AML-193 (cell line): Measurements from ENCODE around the gene OTOP3.

Experiments
- DNase-seq, 2 experiments: peaks; one replicate each; lab custom pipeline; 2025; lab: John Stamatoyannopoulos, UW

Gene OTOP3

GRCh38 chr17:74986206-74986576, 50.5 kb downstream of the OTOP3 start:
- no peak for DNase-seq

GRCh38 chr17:74987418-74987908, 51.8 kb downstream of the OTOP3 start, which contains the start of gene CDR2L:
Gene CDR2L, plus strand, starts transcription at chr17:74987632. Its CDS starts 412 bp downstream, at chr17:74988044.
- peak; percentile 96 for DNase-seq

DNA sequence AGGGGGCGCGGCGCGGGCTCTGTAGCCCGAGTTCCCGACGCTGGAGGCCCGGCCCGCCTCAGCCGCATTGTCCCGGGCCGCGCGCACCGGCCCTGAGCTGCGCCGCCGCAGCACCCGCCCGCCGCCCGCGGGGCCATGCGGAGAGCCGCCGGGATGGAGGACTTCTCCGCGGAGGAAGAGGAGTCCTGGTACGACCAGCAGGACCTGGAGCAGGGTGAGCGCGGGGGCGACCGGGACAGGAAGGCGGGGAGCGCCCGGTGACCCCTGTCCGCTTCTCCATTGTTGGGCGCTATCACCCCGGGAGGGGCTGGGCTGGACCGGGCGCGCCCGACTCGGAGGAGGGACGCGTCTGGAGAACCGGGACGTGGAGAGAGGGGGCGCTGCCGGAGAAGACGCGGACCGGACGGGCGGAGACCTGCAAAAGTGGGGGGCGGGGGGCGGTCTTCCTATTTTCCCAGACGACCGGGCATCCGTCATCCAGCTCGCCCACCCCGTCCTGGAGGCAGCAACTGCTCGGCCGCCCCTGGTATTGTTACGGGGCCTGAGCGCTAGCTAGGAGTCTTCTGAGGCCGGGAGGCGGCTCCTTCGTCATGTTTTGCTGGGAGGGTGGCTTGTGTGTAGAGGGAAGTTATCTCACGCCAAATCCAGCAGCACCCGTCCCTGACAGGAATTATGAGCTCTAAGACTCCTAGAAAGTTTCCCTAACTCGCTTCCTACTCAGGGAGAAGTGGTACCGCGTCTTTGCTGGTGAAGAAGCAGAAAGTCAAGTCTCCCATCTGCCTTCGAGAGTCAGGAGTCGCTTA, 52.4 kb downstream of the OTOP3 start:
- peak in 1 of 2 experiments; percentile 19 for DNase-seq

- DNase-seq = no peak
These were observed 54.9 kb downstream of the OTOP3 start for GRCh38 chr17:74990581-74991105.

GRCh38 chr17:74992223-74992622, 56.5 kb downstream of the OTOP3 start:
- no peak for DNase-seq

DNA sequence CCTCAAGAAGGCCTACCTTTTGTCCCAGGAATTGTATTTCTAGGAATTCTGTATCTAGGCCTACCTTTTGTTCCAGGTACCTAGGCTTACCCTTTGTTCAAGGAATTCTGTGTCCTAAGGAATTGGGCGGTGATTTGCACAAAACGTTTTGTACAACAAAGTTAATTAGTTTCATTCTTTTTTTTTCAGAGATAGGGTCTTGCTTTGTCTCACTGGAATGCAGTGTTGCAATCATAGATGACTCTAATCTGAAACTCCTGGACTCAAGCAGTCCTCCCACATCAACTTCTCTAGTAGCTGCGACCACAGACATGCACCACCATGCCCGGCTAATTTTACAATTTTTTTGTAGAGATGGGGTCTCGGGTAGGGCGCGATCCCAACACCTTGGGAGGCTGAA, 58.7 kb downstream of the OTOP3 start:
- DNase-seq = no peak

- no peak for DNase-seq
These were observed 60.1 kb downstream of the OTOP3 start for GRCh38 chr17:74995847-74996246.

GRCh38 chr17:74998783-74999182, 63.1 kb downstream of the OTOP3 start:
- DNase-seq = no peak

GRCh38 chr17:74999523-74999922, 63.8 kb downstream of the OTOP3 start:
- no peak for DNase-seq
